Ramos (cell line): ENCODE results near the gene TENM4.

Experiments used
- in situ Hi-C: fragments of 300-500 bp; cut with MboI; formaldehyde crosslinking; loops from one replicate; pipeline ENCODE4 v1.14.3; 2022; ENCODE audit warnings: low sequenced_read_pairs; ENCODE audit not compliant: unreplicated experiment

Gene TENM4

GRCh38 chr11:79262221-79262620 lies 178.6 kb downstream of the TENM4 start:
- in situ Hi-C loops, result no loop called here

GRCh38 chr11:79261684-79262083 lies 179.1 kb downstream of the TENM4 start:
- in situ Hi-C loops, result no loop called here

- in situ Hi-C loops, result no loop called here
Observed at GRCh38 chr11:79259800-79260199, 181.0 kb downstream of the TENM4 start.

DNA sequence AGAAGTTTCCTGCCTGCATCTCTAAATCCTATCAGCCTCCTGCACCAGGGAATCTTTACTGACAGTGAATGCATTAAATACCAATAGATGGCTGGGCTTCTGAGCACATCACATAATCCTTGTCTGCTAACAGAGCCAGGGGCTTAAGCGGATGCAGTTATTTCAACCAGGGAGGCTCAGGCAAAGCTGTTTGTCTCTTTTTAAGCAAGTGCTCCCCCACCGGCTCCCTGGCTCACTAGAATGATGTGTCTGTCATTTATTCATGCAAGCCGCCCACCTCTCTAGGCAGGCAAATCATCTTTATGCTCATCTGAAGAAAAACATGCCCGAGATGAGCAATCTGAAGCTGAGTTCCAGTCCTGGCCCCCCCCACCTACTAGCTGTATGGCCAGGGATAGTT lies 182.3 kb downstream of the TENM4 start:
- in situ Hi-C loops, result no loop called here

GRCh38 chr11:79255965-79256364 lies 184.9 kb downstream of the TENM4 start:
- in situ Hi-C loops, result no loop called here

GRCh38 chr11:79253280-79253679 lies 187.6 kb downstream of the TENM4 start:
- in situ Hi-C loops, result no loop called here

DNA sequence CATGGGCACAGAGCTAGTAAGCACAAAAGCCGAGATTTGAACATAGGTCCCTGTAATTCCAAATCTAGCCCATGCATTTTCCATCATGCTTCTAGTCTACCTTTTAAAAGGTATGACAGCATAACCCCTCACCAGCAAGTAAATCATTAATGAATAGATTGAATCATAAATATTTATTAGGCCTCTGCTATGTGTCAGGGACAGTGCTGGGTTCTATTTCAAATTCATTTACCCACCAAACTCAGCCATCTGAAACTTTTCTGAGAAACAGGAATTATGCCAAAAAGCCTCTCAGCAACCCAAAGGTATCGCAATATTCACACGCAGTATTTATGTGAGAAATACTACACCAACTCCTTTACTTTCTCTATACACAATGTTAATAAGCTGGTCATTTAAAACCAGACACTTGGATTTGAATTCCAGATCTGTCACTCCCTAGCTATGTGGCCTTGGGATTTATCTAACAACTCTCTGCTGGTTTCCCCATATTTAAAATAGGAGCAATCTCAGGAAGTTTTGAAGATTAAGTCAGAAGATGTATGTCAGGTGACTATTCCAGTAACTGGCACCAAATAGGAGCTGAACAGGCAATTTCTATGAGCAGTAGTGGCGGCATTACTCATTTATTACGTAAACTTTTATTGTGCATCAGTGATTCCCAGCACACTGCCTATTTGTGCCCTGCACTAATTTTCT lies 191.4 kb downstream of the TENM4 start:
- in situ Hi-C loops, result no loop called here

DNA sequence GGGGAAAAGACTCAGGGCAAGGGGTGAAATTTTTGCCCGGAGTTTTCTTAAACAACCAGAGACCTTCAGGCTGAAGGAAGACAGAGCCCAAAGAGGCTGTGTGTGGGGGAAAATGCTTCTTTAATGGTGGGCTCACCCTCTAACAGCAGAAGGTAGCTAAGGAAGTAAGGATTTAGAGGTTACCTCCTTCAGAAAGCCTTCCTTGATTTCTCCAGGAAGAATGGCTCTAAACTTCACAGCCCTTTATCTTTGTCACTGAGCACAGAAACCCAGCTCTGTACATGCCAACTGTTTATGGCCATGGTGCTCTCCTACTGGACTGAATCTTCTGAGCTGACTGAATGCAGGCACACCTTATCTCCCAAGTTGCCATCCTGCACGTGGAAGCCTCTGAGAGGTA lies 196.0 kb downstream of the TENM4 start:
- in situ Hi-C loops, result no loop called here

GRCh38 chr11:79244241-79244772 lies 196.5 kb downstream of the TENM4 start:
- in situ Hi-C loops, result no loop called here

- in situ Hi-C loops, result no loop called here
Observed at GRCh38 chr11:79243422-79244210, 197.2 kb downstream of the TENM4 start.

DNA sequence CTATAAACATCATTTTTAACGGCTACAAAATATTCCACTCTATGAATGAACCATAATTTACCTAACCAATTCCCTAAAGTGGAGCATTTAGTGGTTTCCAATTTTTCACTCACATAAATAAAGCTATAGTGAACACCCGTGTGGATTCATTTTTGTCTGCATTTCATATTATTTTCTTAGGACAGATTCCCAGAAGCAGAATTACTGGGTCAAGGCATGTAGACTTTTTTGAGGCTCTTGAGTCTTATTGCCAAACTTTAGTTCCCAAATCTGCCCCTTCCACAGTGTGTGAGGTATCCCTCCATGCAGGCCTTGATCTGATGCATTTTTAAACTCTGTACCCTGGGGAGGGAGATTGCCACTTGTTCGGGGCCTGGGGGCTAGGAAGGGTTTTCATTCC lies 198.2 kb downstream of the TENM4 start:
- in situ Hi-C loops, result no loop called here

DNA sequence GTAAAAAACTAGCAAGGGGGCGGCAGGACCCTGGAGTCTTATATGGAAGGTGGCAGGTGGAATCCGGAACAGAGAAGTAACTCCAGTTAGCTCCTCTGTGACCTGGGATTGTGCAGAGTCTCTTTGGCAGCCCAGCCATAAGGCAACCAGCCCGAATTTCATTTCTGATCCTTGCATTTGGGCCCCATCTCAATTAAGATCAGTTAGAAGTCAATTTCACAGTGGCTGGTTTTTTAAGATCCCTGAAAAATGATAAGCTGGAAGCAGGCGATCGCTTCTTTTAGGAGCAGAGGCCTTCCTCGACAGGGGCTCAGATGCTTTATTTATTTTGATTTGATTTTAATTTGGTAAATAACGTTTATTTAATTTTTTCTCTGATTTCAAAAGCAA lies 199.0 kb downstream of the TENM4 start:
- in situ Hi-C loops, result no loop called here

DNA sequence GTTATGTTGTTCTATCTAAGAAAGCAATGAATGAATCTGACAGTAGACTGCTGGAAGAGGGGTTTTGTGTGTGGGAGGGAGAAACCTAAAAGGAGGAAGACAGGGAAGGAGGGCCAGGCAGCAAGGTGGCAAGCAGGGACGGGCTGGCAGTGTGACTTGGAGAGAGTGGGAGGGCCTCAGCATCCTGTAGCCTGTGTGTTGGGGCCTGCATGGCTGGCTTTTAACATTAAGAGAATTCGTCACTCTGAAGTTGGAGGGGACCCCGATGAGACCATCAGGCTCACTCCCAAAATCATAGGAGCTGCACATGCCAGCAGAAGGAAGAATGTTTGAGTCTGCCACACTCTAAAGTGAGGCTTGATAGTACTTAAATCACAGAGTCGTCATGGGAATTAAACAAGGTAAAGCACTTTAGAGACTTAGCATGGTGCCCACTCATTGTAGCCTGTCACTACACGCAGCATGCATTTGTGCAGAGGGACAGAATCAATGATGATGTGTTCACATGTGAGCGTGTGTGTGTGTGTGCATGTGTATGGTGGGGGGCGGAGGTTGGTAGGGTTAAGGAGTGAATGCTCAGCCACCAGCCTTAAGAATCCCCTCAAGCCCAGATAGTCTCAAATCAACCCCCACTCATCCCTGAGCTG lies 199.5 kb downstream of the TENM4 start:
- in situ Hi-C loops, result no loop called here

GRCh38 chr11:79237703-79238102 lies 203.1 kb downstream of the TENM4 start:
- in situ Hi-C loops, result no loop called here

DNA sequence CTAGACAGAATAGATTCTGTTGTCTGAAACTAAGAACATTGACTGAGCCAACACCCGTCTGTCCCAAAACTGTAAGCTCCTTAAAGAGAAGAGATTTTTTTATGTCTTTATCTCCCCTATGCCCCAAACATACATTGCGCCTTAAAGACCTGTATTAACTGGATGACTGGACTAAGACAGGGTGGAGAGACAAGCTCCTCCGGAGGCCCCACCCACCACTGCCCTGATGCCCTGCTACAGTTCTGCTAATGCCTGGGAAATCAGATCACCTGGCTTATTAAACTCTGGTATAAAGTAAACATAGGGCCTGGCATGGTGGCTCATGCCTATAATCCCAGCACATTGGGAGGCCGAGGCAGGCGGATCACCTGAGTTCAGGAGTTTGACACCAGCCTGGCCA lies 203.7 kb downstream of the TENM4 start:
- in situ Hi-C loops, result no loop called here

DNA sequence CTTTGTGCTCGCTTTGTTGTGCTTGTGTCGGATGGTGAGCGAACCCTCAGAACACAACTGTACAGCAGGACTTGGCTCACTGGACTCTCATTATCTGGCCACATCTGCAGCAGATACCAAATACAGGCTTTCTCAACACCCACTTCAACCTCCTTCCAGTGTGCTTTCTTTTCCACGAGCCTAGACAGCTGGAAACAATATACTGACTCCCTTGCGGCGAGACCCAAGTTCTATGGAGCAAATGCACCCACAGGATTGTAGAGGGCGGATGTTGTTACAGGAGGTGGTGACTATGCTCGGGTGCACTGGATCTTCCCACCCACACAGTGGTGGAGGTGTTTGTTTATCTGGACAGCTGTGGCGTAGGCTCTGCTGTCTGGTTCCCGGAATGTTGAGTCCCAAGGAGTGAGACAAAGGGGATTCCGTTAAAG lies 204.3 kb downstream of the TENM4 start:
- in situ Hi-C loops, result no loop called here

GRCh38 chr11:79235696-79236095 lies 205.1 kb downstream of the TENM4 start:
- in situ Hi-C loops, result no loop called here

DNA sequence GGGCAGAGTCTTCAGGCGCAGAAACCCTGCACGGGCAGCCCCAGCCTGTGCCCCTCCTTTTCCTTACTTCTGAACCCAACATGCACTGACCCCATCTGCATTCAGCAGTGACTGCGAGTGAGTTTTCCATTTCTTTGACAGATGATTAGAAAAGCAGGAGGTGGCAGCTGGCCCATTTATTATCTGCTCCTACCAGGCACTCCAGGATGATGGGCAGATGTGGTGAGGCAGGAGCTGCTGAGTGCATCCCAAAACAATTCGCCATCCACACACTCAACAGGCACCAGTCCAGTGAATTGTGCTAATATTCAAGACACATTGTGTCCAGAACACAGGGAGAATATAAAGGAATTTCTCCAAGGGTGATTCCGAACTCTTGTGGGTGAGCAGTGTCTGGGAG lies 208.5 kb downstream of the TENM4 start:
- in situ Hi-C loops, result no loop called here

DNA sequence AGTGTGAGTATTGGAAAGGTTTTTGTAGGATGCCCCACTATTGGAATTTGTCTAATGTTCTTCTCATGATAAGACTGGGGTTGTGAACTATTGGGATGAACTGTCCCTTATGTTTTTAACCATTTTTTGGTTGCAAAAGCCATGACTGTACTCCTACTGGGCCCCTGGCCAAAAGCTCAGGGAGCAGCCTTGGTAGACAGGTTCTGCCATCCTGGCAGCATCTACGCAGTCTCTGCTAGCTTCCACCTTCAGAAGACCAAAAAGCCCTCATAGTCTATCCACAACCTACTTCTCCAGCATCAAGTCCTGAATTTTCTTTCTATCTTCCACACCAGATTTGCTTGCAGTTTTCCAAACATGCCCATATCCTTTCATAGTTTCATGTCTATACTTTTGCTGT lies 211.8 kb downstream of the TENM4 start:
- in situ Hi-C loops, result no loop called here

DNA sequence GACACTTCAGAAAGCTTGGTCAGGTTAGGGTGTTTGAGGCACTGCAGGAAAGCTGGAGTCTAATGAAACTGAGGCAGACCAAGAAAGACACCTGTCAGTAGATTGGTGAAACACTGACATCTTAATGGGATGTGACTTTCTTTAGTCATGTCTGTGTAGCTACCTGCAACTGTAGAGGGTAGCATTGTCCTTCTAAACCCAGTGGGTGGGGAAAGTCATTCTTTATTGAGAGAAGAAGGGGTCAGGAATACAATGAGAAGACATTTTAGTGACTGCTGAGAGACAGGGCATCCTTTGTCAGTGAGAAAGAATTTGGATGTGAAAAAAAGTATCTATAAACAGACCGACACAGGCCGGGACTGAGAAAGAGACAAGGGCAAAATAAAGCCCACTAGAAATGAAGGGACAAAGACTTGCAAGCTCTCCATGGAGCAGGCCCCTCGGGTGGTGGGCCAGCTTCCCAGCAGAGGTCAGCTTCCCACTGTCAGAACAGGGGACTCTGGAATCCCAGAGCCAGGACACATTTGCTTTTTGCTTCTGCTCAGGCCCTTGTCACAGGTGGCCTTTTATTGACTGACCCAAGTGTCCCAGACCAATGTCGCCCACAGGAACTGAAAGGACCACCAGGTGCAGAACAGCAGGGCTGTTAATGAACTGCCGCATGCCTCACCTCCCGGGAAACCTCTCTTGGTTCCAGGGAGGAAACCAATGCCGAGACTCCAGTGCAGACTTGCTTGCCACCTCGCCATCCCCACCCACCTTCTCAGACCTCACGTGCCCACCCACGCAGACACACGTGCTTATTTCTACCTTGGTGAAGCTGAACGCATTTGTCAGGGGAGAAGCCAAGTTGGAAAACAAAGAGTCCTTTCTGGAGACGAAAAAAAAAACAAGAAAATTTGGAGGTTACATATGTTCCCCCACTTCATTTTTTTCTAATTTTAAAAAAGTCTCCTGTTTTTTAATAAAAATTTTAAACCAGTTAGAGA lies 212.8 kb downstream of the TENM4 start:
- in situ Hi-C loops, result no loop called here
